ENCODE measurements around the gene SOX1. TPM values are rescaled to one million over a fixed set of nuclear protein-coding genes. Genes with fewer than 3 reads are reported as not detected.

SOX1 gene
- total and polyA plus RNA-seq, 5 experiments from 2014 or later, result not detected

DNA sequence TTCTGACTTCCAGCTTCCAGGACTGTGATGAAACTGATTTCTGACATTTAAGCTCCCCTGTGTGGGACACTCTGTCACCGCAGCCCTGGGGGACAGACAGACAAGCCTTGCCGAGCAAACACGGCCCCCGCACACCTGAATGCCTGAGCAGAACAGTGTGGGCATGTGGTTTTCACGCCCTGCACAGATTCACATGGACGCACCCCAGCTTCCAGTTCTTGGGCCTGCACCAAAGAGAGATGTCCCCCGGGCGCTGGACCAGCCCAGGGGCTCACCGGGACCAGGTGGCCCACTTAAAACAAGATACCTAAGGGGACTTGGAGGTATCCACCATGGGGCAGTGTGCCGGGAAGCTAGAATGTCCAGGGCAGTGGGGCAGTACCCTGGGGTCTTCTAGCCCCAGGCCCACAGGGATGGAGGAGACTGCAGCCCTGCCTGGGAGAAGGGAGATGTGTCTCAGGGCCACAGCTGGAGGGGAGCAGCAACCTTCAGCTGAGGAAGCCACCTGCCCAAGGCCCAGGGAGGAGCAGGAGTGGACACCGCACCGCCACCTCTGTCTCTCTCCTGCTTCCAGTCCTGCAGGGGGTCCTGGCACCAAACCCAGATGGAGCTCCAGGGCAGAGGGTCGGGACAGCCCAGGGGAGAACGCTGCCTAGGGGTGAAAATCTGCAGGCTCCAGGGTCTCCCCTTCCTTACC lies 50.5 kb downstream of the SOX1 start:
- ATAC-seq (no peak), DNase-seq (no peak)
- H3K27ac Mint-ChIP-seq, result no peak overlapping the region
- peaks cover 0 to 2% (median 0%) of the 10 kb centered on the region in 9 donors for H3K9me3 Mint-ChIP-seq
- H3K4me3 Mint-ChIP-seq, result no peak overlapping the region
- no peaks in the 10 kb centered on the region for H3K4me1 Mint-ChIP-seq
- peaks cover 12 to 57% (median 41%) of the 10 kb centered on the region in 5 donors for H3K27me3 Mint-ChIP-seq
- POLR2A ChIA-PET, result no interaction called here
- no peaks in the 10 kb centered on the region for H3K36me3 Mint-ChIP-seq

DNA sequence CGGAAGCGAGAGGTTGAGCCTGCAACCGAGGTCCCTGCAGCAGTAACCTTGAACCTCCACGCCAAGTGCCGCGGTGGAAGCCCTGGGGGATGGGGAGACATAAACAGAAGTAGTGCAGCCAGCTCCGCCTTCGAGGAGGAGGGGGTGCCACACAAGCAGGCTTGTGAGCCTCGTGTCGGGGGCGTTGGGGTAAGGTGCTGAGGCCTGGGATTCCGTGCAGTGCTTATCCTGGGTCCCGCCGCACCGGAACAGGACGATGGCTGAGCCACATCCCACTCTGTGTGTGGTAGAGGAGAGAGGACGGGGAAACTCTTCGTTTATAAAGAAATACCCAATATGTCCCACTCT lies 51.0 kb downstream of the SOX1 start:
- Mint-ChIP-seq H3K4me3 (no peak overlapping the region), H3K36me3 (no peaks in the 10 kb centered on the region), H3K27ac (no peak overlapping the region), H3K27me3 (peaks cover 7 to 52% (median 36%) of the 10 kb centered on the region in 5 donors), H3K4me1 (no peaks in the 10 kb centered on the region), H3K9me3 (peaks cover 0 to 2% (median 0%) of the 10 kb centered on the region in 9 donors)
- POLR2A ChIA-PET, result no interaction called here
- no peak for ATAC-seq
- DNase-seq, result no peak

DNA sequence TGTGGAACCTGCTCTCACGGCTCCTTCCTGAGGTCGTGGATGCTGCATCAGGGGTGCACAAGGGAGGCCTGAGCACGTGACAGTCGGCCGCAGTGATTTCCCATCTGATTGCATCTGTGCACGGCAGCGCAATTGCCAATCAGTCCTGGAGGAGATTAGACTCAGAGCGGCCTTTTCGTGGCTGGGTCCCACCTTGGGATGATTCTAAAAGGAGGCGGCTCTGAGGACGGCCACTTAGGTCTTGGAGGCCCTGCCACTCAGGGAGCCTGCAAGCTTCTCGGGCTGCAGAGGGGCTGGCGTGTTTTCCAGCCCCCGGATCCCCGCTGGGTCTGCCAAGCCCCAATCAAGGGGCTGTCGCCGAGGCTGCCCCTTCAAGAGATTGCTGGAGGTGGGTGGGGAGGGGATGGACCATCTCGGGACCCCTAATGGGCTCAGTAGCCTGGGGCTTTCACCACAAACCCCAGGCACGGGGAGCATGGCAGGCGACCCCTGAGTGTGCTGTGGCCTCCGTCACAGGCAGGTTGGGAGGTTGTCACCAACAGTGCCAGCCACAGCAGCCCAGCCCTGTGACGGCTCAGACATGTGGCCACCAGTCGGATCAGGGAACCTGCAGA lies 51.6 kb downstream of the SOX1 start:
- no peak for ATAC-seq
- Mint-ChIP-seq H3K27ac (no peak overlapping the region), H3K4me1 (no peaks in the 10 kb centered on the region), H3K36me3 (no peaks in the 10 kb centered on the region), H3K9me3 (peaks cover 0 to 2% (median 0%) of the 10 kb centered on the region in 9 donors), H3K4me3 (no peak overlapping the region), H3K27me3 (peaks cover 3 to 45% (median 31%) of the 10 kb centered on the region in 5 donors)
- DNase-seq, result no peak
- POLR2A ChIA-PET, result no interaction called here

DNA sequence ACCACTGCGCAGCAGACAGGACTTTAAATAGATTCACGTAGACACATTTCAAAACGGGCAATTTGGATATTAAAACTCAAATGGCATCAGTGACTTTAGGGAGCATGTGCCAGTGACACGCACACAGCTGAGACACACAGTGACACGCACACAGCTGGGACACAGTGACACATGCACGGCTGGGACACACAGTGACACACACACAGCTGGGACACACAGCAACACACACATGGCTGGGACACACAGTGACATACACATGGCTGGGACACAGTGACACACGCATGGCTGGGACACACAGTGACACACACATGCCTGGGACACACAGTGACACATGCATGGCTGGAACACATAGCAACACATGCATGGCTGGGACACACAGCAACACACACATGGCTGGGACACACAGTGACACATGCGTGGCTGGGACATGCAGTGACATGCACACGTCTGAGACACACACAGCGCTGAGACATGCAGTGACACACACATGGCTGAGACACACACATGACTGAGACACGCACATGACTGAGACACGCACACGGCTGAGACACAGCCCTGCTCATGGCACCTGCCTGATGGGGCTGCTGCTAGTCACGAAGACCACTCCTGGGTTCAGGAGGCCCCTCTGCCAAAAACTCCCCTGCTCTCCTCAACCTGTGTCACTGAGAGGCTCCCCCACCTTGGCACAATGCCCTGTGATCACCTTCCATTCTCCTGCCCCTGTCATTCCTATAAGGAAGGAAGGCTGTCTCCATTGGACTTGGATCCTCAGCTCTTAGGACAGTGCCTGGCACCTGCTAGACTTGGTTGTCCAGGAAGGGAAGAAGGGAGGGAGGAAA lies 52.5 kb downstream of the SOX1 start:
- POLR2A ChIA-PET, result no interaction called here
- H3K27ac Mint-ChIP-seq, result no peak overlapping the region
- no peak overlapping the region for H3K4me3 Mint-ChIP-seq
- no peaks in the 10 kb centered on the region for H3K4me1 Mint-ChIP-seq
- peaks cover 0 to under 1% (median 0%) of the 10 kb centered on the region in 9 donors for H3K9me3 Mint-ChIP-seq
- H3K27me3 Mint-ChIP-seq, result peaks cover 2 to 38% (median 28%) of the 10 kb centered on the region in 5 donors
- ATAC-seq (no peak), DNase-seq (no peak)
- H3K36me3 Mint-ChIP-seq, result no peaks in the 10 kb centered on the region

DNA sequence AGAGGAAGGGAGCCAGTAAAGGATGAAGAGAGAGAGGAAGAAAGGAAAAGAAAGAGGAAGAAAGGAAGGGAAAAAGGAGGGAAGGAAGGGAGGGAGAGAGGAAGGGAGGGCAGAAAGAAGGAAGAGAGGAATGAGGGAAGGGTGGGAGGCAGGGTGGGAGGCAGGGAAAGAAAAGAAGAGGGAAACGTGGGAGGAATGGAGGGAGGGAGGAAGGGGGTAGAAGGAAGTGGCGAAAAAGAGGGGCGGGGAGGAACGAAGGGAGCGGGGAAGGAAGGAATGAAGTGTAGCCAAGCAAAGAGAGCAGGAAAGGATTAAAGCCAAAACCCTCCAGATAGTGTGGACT lies 53.1 kb downstream of the SOX1 start:
- Mint-ChIP-seq H3K27me3 (peaks cover 2 to 32% (median 23%) of the 10 kb centered on the region in 5 donors), H3K27ac (no peak overlapping the region), H3K4me3 (no peak overlapping the region), H3K36me3 (no peaks in the 10 kb centered on the region), H3K9me3 (no peaks in the 10 kb centered on the region), H3K4me1 (peaks cover 0 to 2% (median 0%) of the 10 kb centered on the region in 4 donors)
- no peak for DNase-seq
- ATAC-seq, result no peak
- POLR2A ChIA-PET, result no interaction called here
